DLD1 (cell line): ENCODE measurements around the gene NPFF.

ENCODE experiments used
- in situ Hi-C: cut with HindIII; loops from 2 replicates; pipeline ENCODE4 v1.10.0; 2017; ENCODE audit warnings: low sequenced_read_pairs

The NPFF gene

GRCh38 chr12:53479331-53479730 is 28.0 kb downstream of the NPFF start:
- in situ Hi-C loops: no loop called here

- in situ Hi-C loops: no loop called here
These were observed 28.4 kb downstream of the NPFF start for GRCh38 chr12:53478865-53479264.

DNA sequence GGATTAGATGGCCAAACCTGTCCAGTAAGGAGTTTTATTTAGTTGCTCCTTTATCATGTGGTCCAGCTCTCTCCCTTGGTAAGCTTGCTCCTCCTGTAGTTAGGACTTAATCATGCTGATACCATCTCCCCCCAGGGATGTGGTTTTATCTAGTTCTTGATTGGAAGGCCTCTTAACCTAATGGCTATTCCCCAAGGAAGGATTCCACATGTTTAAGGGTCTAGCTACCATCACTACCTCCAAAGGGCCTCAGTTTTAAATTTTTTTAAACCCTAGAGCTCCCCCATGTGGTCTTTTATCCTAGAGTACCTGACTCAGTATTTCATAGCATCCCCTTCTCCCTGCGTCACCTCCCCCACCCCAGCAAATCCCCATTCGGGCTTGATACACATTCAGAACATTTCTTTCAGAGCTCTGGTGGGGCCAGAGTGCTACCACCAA is 30.5 kb downstream of the NPFF start:
- in situ Hi-C loops: no loop called here

DNA sequence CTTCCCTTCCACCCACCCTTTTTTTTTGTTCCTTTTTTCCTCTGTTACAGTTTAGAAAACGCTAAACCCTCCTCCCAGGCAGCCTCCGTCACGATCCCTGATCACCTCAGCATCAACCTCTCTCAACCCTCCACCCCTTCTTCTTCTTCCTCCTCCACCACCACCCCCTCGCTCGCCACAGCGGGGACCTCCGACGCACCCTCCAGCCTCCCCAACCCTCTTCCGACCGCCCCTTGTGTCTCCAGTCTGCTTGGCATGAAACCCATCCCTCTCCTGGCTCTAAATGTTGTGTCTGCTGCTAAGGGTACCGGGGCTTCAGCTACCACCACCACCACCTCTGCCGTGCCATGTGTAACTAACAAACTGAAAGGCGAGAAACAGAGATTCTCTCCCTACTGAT is 32.5 kb downstream of the NPFF start:
- in situ Hi-C loops: no loop called here

DNA sequence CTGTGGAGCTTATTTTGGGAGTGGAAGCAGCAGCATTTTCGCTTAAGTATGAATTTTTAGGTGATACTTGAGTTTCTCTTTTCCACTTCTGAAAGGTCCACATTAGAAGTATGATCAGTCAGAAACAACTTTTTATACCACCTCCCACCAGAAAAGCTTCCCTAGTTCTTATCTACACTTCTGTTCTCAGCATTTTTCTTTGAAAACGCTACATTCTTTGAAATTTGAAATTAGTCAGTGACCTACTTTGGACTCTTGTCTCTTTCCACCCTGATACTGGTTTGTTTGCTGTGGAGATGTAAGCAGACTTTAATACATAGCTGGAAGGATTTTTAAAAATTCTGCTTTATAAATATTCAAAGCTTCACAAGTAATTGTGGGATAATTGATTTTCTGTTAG is 33.2 kb downstream of the NPFF start:
- in situ Hi-C loops: no loop called here

DNA sequence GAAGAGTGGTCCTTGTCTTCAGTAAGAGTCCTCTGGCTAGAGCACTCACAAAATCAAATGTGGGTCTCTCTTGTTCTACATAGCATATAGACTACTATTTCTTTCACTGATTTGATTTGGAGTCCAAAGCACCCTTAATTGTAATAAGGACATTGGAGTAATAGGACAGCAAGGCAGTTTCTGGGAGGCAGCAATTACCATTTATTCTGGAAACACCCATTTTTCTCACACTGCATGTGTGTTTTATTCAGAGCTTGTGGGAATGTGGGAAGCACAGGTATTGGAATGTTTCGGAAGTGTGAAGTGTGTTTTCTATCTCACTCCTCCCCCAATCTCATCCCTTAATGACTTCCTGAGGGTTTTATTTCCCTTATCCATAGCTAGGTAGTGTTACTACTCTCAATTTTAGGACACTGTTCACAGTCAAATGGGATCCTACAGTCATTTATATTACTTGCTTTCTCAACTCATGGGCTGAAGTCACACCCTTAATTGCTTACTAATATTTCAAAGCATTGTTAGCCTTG is 35.2 kb downstream of the NPFF start:
- in situ Hi-C loops: no loop called here

- in situ Hi-C loops: no loop called here
These were observed 39.0 kb downstream of the NPFF start for GRCh38 chr12:53468282-53468681.

DNA sequence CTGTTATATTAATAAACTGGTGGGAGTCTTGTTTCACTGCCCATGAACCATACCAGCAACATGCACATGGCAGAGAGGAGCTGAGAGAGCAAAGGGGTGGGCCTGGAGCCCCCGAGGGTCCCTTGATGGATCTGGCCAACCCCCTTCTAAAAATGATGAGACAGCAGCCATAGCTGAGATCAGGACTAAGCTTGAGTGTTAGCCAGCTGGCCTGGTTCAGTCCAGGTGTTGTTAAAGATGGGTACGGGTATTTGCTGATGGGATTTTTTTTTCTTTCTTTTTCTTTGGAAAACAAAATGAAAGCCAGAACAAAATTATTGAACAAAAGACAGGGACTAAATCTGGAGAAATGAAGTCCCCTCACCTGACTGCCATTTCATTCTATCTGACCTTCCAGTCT is 39.4 kb downstream of the NPFF start:
- in situ Hi-C loops: no loop called here

GRCh38 chr12:53467082-53467481 is 40.2 kb downstream of the NPFF start:
- in situ Hi-C loops: no loop called here

DNA sequence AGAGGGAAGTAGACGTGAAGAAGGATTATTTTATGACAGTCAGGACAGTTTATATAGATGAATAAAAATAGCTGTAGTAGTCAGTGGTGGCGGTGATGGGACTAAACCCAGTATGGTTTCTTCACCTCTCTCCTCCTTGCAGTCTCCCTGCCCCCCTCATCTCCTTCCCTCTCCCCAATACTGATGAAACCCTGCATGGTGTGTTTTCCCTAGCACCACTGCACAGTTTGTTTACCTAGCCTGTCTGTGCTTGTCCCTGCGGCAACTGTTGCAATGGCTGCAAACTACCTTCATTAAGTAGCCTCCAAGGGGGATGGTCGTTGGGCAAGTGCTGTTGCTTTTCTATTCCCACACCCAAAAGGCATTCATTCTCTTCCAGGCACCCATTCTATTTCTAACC is 40.6 kb downstream of the NPFF start:
- in situ Hi-C loops: no loop called here

DNA sequence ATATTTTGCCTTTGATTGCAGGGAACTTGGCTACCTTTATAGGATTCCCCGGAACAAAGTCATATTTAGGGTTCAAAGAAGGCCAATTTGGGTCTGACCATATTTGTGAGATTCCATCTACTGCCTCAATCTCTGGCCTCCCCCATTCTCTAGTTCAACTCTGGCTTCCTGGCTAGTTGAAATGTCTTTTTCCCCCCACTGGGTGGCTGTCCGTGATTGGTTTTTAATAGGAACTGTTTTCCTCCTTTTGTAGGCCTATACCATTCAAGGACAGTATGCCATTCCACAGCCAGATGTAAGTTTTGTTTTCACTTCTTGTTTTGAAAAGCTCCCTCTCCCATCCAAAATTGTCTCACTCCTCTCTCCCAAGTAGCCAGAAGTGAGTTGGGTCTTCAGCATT is 41.6 kb downstream of the NPFF start:
- in situ Hi-C loops: no loop called here

GRCh38 chr12:53464685-53465418 is 42.4 kb downstream of the NPFF start:
- in situ Hi-C loops: no loop called here

- in situ Hi-C loops: no loop called here
These were observed 43.3 kb downstream of the NPFF start for GRCh38 chr12:53463802-53464560.

- in situ Hi-C loops: no loop called here
These were observed 44.3 kb downstream of the NPFF start for GRCh38 chr12:53462935-53463334.

- in situ Hi-C loops: no loop called here
These were observed 45.7 kb downstream of the NPFF start for GRCh38 chr12:53461591-53461990.

DNA sequence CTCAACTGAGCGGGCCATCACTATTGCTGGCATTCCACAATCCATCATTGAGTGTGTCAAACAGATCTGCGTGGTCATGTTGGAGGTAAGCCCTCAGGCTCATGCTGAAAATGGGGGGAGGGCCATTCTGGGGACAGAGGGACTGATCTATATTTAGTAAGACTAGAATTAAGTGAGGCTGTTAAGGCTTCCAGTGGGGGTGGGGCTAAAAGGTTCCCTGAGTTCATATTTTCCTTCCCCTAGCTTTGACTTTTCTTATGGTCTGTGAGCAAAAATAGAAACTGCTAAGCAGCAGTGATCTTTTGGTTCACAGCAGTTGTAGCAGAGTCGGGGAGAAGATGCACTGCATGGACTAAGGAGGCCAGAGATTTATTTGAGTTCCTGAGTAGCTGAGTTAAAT is 46.2 kb downstream of the NPFF start:
- in situ Hi-C loops: no loop called here

- in situ Hi-C loops: no loop called here
These were observed 48.2 kb downstream of the NPFF start for GRCh38 chr12:53459097-53459496.
